ENCODE measurements around the gene SYNJ2.

SYNJ2 gene

DNA sequence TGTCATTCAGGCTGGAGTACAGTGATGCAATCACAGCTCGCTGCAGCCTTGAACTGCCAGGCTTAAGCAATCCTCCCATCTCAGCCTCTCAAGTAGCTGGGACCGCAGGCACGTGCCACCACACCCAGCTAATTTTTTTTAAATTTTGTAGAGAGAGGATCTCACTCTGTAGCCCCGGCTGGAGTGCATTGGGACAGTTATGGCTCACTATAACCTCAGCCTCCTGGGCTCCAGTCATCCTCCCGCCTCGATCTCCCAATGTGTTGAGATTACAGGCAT lies 99.9 kb downstream of the SYNJ2 start:
- no peak for DNase-seq (ENCODE audit: low spot score)

DNA sequence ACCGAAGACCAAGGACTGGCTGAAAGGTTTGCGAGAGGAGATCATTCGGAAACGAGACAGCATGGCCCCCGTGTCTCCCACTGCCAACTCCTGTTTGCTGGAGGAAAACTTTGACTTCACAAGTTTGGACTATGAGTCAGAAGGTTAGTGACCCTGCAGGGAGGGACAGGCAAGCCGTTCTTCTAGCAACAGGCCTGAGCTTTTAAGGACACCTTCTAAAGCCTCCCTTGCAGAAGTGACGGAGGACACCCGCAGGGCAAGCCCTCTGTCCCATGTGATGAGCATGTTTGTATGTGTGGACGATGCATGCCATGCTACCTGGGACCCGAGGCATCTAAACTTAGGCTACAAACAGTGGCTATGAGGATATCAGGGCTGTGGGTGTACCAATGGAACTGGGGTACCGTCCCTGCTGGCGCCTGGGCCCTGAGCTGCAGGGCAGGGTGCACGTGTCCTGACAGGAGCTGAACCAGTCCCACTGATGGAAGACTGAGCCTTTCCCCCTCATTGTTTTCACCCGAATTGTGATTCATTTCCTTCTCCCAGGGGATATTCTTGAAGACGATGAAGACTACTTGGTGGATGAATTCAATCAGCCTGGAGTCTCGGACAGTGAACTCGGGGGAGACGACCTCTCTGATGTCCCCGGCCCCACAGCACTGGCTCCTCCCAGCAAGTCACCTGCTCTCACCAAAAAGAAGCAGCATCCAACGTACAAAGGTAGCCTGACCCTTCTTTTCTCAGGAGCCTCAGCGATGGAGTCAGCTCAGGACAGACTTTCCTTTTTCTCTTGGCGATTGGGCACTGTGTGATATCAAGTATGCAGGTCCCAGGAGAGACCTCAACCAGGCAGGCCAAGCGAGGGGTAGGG lies 102.0 kb downstream of the SYNJ2 start:
- DNase-seq (ENCODE audit: low spot score) = no peak

DNA sequence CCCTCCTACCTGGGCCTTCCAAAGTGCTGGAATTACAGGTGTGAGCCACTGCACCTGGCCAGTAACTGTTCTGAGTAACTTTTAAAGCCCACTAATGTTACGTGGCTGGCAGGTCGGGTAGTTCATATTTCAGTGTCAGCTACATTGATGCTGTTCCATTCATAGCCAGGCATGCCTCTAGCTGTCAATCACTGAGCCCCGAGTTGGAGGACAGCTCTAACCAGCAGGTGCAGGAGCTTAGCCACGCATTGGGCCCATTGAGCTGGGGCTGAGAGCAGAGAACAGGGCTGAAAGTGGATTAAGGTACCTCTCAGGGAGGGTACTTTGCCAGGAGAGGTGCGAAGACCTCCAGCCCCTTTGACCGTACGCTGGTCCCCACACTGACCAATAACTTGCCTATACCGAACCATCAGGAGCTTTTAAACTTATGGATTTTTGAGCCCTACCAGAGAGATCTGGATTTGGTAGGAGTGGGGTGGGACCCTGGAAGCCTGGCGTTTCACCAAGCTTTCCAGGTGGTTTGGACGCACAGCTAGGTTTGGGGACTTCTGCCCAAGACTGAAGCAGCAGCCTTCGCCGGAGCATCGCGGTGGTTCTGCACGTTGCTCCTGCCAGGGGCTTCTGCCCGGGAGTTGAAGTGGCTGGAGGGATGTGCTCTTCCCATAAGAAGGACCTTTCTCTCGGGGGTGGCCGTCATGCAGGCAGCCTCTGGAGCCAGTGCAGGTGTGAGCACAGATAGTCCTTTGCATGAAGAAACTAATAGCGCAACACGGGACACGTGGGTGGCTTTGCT lies 103.8 kb downstream of the SYNJ2 start:
- DNase-seq (ENCODE audit: low spot score) = no peak

DNA sequence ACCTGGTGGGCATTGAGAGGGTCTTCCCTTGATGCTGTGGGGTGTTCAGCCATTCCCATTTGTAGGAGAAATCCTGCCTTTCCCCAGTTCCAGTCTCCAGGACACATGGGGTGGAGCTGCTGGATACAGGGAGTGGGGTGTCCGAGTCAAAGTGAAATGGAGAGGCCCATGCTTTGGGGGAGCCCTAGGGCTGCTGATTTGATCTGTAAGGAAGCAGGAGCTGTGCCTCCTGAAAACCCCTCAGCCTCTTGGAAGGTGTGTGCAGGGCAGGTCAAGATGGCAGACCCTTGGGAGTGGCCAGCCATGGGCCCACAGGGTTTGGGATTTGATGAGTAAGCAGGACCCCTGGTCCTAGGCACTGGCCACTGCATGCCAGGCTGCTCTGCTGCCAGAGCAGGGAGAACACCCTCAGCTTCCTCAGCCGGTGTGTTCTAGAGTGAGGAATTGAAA lies 104.4 kb downstream of the SYNJ2 start:
- DNase-seq (ENCODE audit: low spot score) = peak; percentile 67

DNA sequence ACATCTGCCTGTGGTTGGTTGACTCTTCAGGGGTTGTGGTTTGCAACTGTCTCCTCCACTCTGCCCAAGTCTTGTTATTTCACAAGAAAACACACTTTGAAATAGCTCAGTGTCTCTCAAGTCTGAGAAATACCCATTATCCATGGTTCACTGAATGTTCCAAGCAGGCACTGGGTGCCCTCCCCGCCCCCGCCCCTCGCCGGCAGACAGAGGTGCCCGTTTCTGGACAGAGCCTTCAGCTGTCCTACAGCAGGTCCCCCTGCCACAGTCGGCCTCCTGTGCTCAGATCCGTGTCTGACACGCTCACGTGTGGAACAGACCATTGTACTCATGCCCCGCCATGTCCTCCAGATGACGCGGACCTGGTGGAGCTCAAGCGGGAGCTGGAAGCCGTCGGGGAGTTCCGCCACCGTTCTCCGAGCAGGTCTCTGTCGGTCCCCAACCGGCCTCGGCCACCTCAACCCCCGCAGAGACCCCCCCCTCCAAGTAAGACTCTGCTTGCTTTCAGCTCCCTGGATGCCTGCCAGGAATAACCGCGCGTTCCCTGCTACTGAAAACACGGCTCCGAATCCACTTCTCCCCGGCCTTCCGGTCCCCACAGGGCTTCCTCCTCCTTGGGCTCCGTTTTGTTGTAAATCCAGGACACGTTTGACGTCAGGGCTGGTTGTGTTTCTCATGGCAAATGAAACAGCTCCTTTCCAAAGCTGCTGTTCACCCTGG lies 105.0 kb downstream of the SYNJ2 start:
- no peak for DNase-seq (ENCODE audit: low spot score)

DNA sequence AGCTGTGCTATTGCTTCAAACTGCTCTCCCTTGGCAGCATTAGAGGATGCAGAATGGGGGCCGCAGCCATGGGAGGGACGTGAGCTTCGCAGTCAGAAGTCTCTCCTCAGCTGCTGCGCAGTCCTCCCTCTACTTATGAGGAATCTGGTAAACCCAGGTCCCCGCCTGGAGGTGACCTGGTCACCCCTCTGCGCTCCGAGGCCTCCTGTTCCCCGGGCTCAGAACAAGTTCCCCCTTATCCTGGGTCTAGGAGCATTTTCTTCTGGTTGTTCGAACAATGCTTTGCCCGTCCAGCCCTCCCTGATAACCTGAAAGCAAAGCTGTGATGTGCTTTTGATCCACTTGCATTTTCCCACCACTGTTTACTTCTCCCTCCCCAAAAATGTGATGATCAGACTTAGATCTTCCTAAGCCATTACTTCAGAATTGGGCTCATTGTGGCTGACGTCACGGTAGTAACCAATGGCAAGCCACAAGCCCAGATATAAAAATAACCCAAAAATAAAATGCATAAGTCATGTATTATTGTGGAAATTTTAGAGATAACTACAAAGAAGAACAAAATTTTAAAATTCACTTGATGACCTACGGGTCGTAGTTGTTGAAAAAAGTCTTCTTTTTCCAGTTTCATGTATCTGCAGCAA lies 105.7 kb downstream of the SYNJ2 start:
- DNase-seq (ENCODE audit: low spot score) = no peak

DNA sequence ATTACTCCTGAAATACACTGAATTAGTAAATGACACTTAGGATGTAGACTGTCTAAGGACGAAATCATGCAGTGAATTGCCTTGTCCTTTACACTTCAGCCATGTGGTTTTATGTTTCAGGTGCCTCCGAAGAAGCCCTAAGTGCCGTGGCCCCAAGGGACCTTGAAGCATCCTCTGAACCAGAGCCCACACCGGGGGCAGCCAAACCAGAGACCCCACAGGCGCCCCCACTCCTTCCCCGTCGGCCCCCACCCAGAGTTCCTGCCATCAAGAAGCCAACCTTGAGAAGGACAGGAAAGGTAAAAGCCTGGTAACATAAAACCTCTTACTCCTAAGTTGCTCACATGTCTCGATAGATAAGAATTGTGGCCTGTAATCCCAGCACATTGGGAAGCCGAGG lies 111.1 kb downstream of the SYNJ2 start:
- no peak for DNase-seq (ENCODE audit: low spot score)

DNA sequence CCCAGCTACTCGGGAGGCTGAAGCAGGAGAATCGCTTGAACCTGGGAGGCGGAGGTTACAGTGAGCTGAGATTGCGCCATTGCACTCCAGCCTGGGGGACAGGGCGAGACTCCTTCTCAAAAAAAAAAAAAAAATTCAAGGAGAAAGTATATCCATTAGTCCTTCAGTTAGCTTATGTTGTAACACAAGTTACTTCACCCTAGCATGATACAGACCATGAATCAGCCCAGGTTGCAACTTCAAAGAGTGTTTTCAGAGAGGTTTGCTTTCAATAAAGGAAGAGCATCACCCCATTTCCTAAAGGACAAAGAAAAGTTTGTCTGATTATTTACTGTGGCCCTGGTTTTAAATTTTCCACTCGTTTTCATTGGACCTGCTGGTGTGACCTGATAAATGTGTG lies 113.4 kb downstream of the SYNJ2 start:
- DNase-seq (ENCODE audit: low spot score) = no peak

DNA sequence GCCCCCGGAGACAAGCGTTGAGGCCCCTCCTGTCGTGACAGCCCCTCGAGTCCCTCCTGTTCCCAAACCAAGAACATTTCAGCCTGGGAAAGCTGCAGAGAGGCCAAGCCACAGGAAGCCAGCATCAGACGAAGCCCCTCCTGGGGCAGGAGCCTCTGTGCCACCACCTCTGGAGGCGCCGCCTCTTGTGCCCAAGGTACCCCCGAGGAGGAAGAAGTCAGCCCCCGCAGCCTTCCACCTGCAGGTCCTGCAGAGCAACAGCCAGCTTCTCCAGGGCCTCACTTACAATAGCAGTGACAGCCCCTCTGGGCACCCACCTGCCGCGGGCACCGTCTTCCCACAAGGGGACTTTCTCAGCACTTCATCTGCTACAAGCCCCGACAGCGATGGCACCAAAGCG lies 114.0 kb downstream of the SYNJ2 start:
- DNase-seq (ENCODE audit: low spot score) = no peak

DNA sequence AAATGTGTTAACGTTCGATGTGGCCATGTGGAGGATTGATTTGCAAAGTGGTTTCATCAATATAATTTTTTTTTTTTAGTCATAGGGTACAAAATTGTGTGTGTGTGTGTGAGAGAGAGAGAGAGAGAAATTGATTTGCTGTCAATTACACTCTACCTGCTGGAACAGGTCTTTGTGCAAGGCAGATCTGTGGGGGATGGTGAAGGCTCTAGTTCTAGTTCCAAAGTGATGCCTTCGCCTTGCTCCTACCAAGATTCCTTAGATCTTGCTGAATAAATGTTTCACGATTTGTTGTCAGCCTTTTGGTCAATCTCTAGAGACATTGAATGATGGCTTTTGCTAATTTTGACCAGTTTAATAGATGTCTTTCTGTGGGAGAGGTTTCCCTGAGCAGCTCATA lies 121.6 kb downstream of the SYNJ2 start:
- DNase-seq (ENCODE audit: low spot score) = no peak

DNA sequence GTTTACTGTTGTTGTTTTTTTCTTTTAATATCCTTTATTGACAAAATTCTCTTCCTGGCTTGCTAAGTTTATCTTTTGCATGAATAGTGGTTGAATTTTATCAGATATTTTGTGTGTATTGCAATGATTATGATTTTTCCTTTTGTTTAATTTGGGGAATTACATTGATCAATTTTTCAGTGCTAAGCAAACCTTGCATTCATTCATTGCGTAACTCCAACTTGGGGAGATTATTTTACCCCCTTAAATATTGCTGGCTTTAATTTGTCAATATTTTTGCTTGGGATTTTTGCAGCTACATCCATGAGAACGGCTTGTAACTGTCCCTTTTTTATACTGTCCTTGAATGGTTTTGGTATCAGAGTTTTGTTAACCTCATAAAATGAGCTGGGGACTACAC lies 123.0 kb downstream of the SYNJ2 start:
- DNase-seq (ENCODE audit: low spot score) = no peak

DNA sequence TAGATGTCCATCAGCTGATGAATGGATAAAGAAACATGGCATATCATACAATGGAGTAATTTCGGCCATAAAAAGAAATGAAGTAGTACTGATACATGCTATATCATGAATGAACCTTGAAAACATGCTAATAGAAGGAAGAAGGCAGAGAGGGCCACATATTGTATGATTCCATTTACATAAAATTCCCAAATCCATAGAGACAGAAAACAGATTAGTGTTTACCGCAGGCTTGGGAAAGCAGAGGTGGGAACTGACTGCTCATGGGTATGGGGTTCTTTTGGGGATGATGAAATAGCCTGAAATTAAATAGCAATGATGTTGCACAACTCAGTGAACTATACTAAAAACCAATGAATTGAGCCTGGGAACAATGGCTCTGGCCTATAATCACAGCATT lies 128.1 kb downstream of the SYNJ2 start:
- no peak for DNase-seq (ENCODE audit: low spot score)

DNA sequence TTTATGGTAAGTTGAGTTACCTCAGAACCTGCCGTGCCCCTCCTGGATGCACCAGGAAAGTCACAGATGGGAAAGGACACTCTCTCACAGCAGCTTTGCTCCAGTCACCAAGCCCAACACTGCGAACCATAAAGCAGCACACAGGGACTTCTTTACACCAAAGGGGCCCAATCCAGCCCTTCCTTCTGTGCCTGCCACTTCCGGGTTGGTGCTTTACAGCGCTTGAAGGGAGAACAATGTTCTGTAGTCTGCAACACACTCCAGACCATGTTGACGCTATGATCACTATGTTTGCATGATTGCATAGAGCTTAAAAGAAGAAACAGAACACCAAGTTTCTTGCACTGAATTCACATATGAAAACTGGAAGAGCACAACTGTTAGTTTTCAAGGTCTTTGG lies 129.3 kb downstream of the SYNJ2 start:
- DNase-seq (ENCODE audit: low spot score) = no peak

DNA sequence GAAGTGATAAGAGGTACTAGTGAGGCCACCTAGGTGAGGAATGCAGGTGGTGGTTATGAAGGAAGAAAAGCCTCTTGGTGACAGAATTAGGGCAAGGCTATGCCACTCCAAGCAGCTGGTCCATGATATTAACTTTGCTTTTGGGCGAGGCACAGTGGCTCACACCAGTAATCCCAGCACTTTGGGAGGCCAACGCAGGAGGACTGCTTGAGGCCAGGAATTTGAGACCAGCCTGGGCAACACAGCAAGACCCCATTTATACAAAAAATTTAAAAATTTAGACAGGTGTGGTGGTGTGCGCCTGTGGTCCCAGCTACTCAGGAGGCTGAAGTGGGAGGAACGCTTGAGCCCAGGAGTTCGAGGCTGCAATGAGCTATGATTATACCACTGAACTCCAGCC lies 130.3 kb downstream of the SYNJ2 start:
- no peak for DNase-seq (ENCODE audit: low spot score)

DNA sequence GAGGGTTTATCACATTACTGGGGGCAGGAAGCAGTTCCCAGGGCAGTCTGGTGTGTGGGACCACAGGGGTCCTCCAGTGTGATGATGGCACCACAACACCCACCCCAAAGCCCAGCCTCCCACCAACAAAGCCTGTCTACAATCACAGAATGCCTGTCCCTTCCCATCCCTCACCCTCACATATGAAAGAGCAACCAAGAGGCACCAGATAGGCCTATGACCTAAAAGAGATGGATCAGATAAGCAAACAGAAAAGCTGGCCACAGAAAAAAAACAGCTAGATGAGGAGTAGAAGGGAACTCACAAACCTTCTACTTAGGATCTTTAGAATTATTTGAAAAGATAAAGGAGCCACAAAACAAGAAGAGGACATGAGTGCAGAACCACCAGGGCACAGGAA lies 132.1 kb downstream of the SYNJ2 start:
- DNase-seq (ENCODE audit: low spot score) = no peak

DNA sequence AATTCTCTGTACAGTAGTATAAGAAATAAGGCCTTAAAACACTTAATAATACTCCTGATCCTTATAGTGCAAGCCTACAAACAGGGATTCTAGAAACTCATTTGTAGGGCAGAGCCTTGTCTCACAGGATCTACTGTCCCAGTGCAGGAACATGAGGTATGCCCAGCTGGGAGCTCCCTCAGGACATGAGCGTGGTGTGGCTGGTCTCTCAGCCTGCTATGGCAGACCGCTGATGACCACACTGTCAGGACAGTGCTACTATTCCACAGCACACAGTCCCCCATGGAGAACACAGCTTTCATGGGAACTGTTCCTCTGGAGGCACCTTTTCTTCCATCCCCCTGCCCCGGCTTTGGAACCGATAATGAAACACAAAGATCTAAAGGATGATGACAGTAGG lies 133.4 kb downstream of the SYNJ2 start:
- DNase-seq (ENCODE audit: low spot score) = no peak

DNA sequence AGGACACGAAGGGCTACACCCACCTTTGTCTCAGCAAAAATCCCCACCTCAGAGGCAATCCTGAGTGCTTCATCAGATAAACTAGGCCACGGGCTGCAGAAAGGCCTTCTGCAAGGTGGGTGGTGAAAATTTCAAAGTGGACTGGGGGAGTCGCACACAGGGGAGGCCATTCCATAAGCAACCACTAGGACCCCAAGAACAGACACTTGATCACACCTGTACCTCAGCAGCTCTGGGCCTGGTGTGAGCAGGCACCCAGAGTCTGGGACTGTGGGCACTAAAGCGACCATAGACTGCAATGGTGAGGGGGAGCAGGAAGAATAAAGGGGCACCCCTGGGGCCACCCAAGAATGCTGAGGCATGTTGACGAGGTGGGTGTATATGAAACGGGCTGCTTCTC lies 133.8 kb downstream of the SYNJ2 start:
- DNase-seq (ENCODE audit: low spot score) = no peak

DNA sequence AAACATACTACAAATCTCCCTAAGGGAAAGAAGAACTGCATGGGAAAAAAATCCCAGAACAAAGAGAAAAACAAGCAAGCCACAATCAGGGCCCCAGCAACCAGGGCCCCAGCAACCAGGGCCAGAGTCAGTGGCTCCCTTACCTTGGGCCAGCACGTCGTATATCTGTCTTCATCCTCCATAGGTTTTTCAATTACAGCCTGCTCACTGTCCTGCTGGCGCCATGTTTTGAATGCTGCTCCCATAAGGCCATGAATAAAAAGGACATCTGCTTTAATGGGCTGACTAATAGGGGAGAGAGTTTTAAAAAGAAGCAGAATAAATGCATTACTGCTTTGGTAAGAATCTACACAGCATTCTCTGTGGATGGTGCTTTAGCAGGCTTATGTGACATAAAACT lies 137.2 kb downstream of the SYNJ2 start:
- DNase-seq (ENCODE audit: low spot score) = no peak

DNA sequence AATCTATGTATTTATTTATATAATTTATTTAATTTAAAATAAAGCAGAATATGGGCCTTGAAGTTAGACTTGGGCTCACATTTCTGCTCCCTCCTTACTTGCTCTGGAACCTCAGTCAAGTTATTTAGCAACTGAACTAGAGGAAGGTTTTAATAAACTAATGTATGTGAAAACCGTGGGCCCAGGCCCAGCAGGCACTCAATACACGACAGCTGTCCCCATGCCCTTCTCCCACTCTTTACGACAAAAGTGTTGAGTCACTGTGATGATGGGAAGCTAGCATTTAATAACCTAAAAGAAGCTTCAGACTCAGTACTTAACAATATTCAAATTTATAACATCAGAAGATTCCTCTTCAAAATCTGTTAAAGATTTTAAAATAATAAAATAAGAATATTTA lies 139.7 kb downstream of the SYNJ2 start:
- no peak for DNase-seq (ENCODE audit: low spot score)

DNA sequence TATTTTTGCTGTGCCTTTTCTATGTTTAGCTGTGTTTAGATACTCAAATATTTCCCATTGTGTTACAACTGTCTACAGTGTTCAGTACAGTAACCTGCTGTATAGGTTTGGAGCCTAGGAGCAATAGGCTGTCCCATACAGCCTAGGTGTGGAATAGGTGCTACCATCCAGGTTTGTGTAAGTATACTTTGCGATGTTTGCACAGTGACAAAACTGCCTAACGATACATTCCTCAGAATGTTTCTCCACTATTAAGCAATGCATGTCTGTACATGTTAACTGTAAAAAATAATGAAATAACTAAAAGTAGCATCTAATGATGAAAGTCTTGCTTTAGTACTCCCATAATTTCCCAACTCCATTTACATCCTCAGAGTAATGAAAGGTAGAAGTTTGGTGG lies 140.4 kb downstream of the SYNJ2 start:
- DNase-seq (ENCODE audit: low spot score) = no peak

DNA sequence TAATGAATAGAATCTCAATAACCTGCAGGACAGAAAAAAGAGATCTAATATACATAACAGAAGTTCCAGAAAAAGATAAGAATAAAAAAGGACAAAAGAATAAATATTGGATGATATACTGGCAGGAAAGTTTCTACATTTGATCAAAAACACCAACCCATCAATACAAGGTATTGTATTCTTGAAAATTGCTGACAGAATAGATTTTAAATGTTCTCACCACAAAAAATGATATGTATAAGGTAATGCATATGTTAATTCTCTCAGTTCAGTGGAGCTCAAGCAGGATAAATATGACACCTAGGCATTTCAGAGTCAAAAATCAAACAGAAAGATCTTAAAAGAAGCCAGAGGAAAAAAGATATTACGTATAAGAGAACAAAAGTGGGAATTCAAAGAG lies 142.6 kb downstream of the SYNJ2 start:
- no peak for DNase-seq (ENCODE audit: low spot score)

DNA sequence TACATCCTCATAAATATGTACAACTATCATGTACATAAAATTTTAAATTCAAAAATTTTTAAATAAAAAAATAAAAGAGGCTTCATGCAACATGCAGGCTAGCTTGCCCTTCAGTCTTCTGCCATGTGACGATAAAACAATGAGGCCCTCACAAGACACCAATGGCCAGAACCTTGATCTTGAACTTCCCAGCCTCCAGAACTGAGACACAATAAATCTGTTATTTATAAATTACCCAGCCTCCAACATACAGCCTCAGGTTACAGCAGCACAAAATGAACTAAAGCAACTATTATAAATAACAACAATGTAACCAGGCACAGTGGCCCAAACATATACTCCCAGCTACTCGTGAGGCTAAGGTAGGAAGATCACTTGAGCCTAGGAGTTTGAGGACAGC lies 143.6 kb downstream of the SYNJ2 start:
- no peak for DNase-seq (ENCODE audit: low spot score)

DNA sequence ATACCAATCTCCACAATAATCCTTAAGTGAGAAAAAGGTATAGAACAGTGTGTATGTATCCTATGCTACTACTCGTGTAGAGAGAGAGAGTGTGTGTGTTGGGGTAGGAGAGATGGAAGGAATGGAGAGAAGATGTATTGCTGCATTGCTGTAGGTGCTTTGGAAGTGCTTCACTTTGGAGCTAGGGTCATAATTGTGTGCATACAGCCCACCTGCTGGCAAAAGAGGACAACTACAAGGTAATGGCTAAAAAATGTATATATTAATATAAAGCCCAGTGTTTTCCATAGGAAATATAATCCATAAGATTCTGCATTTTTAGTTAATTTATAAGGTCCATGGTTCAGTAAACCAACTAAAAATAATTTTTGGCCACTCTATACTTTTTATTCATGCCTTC lies 150.3 kb downstream of the SYNJ2 start:
- DNase-seq (ENCODE audit: low spot score) = no peak
